ENCODE measurements around the gene CTBP2.

- no peak for TF ChIP-seq CTCF (IDR thresholded peaks at IDR 0.05)
- no peak for TF ChIP-seq POLR2A (IDR thresholded peaks at IDR 0.05)
These were observed 145.5 kb downstream of the CTBP2 start for GRCh38 chr10:125014836-125015355.
